Spleen (tissue), 11 donors: ENCODE results near the gene PIGS. TPM values are rescaled to one million over a fixed set of nuclear protein-coding genes. Genes with fewer than 3 reads are reported as not detected.

ENCODE experiments used
- DNase-seq: peaks from one replicate; pipeline ENCODE4 v3.0.0-alpha.2; 2020
- H3K27ac ChIP-seq, 8 donors: fragments of 200-600 bp; sonication (generic) in 7 of 8; 1 replicate in 4 of 8; 2 replicates in 4 of 8; pipeline versions ENCODE4 v1.5.0 to v1.8.0; 2016 to 2021; ENCODE audit warnings: inconsistent platforms in 4 of 8, mild to moderate bottlenecking in 4 of 8, moderate library complexity in 1 of 8
- H3K27me3 ChIP-seq, 7 donors: fragments of 200-600 bp; sonication (generic) in 6 of 7; replicated peaks in 1 of 7; 1 replicate in 4 of 7; 2 replicates in 3 of 7; pipeline versions ENCODE4 v1.5.0 to v1.8.0; 2016 to 2021; ENCODE audit warnings: inconsistent platforms in 3 of 7, mild to moderate bottlenecking in 1 of 7
- H3K36me3 ChIP-seq, 6 donors: fragments of 200-600 bp; sonication (generic) in 5 of 6; 1 replicate in 4 of 6; 2 replicates in 2 of 6; pipeline versions ENCODE4 v1.5.0 to v1.8.0; 2016 to 2021; ENCODE audit warnings: inconsistent platforms in 2 of 6
- H3K4me1 ChIP-seq, 6 donors: fragments of 200-600 bp; sonication (generic) in 5 of 6; 1 replicate in 3 of 6; 2 replicates in 3 of 6; pipeline versions ENCODE4 v1.5.0 to v1.8.0; 2016 to 2021; ENCODE audit warnings: inconsistent platforms in 3 of 6
- H3K4me3 ChIP-seq, 8 donors: fragments of 200-600 bp; sonication (generic) in 7 of 8; 1 replicate in 4 of 8; 2 replicates in 4 of 8; pipeline versions ENCODE4 v1.5.0 to v1.8.0; 2016 to 2021; ENCODE audit warnings: inconsistent platforms in 4 of 8, mild to moderate bottlenecking in 4 of 8, moderate library complexity in 2 of 8
- H3K9me3 ChIP-seq, 8 donors: fragments of 200-600 bp; sonication (generic) in 7 of 8; 1 replicate in 4 of 8; 2 replicates in 4 of 8; pipeline versions ENCODE4 v1.5.0 to v1.8.0; 2016 to 2021; ENCODE audit warnings: inconsistent platforms in 4 of 8
- POLR2A ChIP-seq, 3 donors: fragments of 450-650 bp; IDR thresholded peaks; one replicate each; pipeline ENCODE4 v1.5.1; 2017; ENCODE audit warnings: antibody characterized with exemption in 3 of 3, mild to moderate bottlenecking in 1 of 3
- POLR2AphosphoS5 ChIP-seq, 3 donors: sonication (generic); formaldehyde crosslinking; IDR thresholded peaks; one replicate each; pipeline ENCODE4 v1.5.1; 2017; ENCODE audit warnings: antibody characterized with exemption in 3 of 3
- WGBS, 5 donors: extraction: QIAGEN DNeasy Blood & Tissue Kit in 3 of 5; methylation state at CpG; one replicate each; pipeline versions ENCODE4 v1.1.5 to v1.1.7; 2013 to 2018; 5-methylcytosine and 5-hydroxymethylcytosine counted together
- intact Hi-C: fragments of 100-400 bp; cut with DNase I; formaldehyde crosslinking; loops from one replicate; pipeline ENCODE4 v1.15.0; 2023; ENCODE audit warnings: low total_unique reads
- polyA plus RNA-seq, 3 donors: library from polyadenylated mRNA; stranded (reverse); fragments of 200-250 nt; gene quantifications; one replicate each; pipeline ENCODE4 v1.2.1, GENCODE V29; 2013
- total RNA-seq, 7 donors: library from RNA; depleted of rRNA in 3 of 7; stranded (reverse); fragments of >200 nt in 3 of 7; fragmentation: NEBNext Ultra II Directional in 4 of 7; extraction: Animal tissue kit (Norgen Biotek cat#: 25700) in 4 of 7; gene quantifications; one replicate each; pipeline versions ENCODE4 v1.1.0 to v1.2.1, GENCODE V29; 2016 to 2021
- TF ChIP-seq, protein P1 (sequence below), 11 experiments: fragments of 200-600 bp in 7 of 11; fragments of 450-650 bp in 4 of 11; sonication (generic) in 4 of 11; IDR thresholded peaks in 8 of 11; conservative IDR thresholded peaks in 3 of 11; 1 replicate in 7 of 11; 2 replicates in 4 of 11; pipeline versions ENCODE4 v1.4.0 to v1.8.0; 2016 to 2021; ENCODE audit warnings: antibody characterized with exemption in 11 of 11, inconsistent platforms in 4 of 11, mild to moderate bottlenecking in 1 of 11
- donor health status: healthy with polysubstance abuse.
- donor health status: DM: no; HTN: no; CAD: no; lungs with moderate emphysema.
- donor health status: DM: no; HTN: no; CAD: no.
- donor health status: Bipolar disorder and iron deficiency.
- donor health status: healthy.
- donor health status: DM: no; HTN: no; CAD: no.
- donor health status: DM: yes; HTN: yes; CAD: no.

The PIGS gene
- total and polyA plus RNA-seq, 10 donors, result 13.3 to 77.6 (median 50.0) TPM

DNA sequence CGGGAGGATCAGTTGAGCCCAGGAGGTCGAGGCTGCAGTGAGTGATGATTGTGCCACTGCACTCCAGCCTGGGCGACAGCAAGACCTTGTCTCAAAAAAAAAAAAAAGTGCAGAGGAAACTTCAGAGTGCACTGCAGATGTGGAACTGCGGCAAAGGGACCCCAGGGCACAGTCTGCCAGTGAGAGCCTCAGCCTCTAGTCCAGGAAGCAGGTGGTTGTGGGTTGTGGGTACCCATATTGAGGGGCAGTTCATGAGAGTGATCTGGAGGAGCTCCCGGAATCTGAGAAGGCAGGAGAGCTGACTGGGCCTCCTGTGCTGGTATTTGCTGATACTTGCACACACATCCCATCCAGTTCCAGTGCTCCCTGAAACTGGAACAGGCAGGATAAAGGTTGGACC, 52.1 kb downstream of the PIGS start:
- Histone ChIP-seq H3K27me3 (no peaks in the 10 kb centered on the region), H3K9me3 (no peaks in the 10 kb centered on the region), H3K36me3 (no peaks in the 10 kb centered on the region), H3K4me1 (peaks cover 0 to 9% (median 2%) of the 10 kb centered on the region in 6 donors), H3K27ac (no peak overlapping the region), H3K4me3 (no peak overlapping the region)
- TF ChIP-seq, protein P1, sequence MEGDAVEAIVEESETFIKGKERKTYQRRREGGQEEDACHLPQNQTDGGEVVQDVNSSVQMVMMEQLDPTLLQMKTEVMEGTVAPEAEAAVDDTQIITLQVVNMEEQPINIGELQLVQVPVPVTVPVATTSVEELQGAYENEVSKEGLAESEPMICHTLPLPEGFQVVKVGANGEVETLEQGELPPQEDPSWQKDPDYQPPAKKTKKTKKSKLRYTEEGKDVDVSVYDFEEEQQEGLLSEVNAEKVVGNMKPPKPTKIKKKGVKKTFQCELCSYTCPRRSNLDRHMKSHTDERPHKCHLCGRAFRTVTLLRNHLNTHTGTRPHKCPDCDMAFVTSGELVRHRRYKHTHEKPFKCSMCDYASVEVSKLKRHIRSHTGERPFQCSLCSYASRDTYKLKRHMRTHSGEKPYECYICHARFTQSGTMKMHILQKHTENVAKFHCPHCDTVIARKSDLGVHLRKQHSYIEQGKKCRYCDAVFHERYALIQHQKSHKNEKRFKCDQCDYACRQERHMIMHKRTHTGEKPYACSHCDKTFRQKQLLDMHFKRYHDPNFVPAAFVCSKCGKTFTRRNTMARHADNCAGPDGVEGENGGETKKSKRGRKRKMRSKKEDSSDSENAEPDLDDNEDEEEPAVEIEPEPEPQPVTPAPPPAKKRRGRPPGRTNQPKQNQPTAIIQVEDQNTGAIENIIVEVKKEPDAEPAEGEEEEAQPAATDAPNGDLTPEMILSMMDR (IDR thresholded peaks at IDR 0.05 in 8 of 11, conservative IDR thresholded peaks at IDR 0.05 in 3 of 11), result no peak
- TF ChIP-seq POLR2AphosphoS5 (IDR thresholded peaks at IDR 0.05), result no peak
- no peak for TF ChIP-seq POLR2A (IDR thresholded peaks at IDR 0.05)
- WGBS, 5 donors, result 22 to 39% (median 25%) methylated on average over 5 of the region's 5 CpGs
- DNase-seq, result no peak
- intact Hi-C loops, result no loop called here

DNA sequence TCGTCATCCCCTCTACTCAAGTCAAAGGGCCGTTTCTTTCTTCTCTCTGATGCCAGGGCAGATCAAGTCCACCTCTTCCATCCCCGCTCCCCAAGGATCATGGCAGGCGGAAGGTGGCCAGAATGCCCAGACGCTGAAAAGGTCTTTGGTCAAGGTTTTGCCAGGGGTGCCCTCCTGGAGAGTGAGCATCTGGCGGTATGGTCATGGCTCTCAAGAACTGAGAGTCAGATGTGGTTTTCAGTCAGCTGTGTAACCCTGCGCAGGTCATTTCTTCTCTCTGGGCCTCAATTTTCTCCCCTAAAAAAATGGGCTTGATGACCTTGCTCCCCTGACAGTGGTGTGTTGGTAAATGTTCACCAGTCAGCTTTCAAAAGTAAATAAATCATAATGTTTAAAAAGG, 52.7 kb downstream of the PIGS start:
- WGBS, 5 donors, result 71 to 87% (median 77%) methylated on average over 7 of the region's 7 CpGs
- no peak for TF ChIP-seq POLR2AphosphoS5 (IDR thresholded peaks at IDR 0.05)
- no peak for TF ChIP-seq POLR2A (IDR thresholded peaks at IDR 0.05)
- TF ChIP-seq, protein P1 (IDR thresholded peaks at IDR 0.05 in 8 of 11, conservative IDR thresholded peaks at IDR 0.05 in 3 of 11), result no peak
- peaks cover 0 to 4% (median 0%) of the 10 kb centered on the region in 7 donors for H3K27me3 ChIP-seq
- no peak for DNase-seq
- intact Hi-C loops, result no loop called here
- H3K27ac ChIP-seq, result no peak overlapping the region
- H3K36me3 ChIP-seq, result no peaks in the 10 kb centered on the region
- H3K4me1 ChIP-seq, result peaks cover 0 to 9% (median 2%) of the 10 kb centered on the region in 6 donors
- no peak overlapping the region for H3K4me3 ChIP-seq
- H3K9me3 ChIP-seq, result no peaks in the 10 kb centered on the region

DNA sequence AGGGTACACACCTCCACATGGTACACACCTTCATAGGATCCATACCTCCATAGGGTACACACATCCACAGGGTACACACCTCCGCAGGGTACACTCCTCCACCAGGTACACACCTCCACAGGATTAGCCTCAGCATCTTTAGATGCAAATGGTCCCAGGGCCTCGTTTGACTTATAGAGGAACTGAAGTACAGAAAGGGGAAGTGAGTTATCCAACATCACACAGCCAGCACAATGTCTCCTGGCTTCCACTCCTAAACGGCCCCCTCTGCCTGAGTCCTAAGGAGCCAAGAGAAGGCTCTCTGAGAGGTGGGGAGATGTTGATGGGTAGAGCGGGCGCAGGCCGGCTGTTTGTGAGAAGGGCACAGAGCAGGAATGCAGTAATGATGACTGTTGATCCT, 53.2 kb downstream of the PIGS start:
- H3K27me3 ChIP-seq, result peaks cover 0 to 7% (median 0%) of the 10 kb centered on the region in 7 donors
- 51 to 57% (median 54%) methylated on average over 6 of the region's 6 CpGs for WGBS, 5 donors
- H3K36me3 ChIP-seq, result no peaks in the 10 kb centered on the region
- intact Hi-C loops, result no loop called here
- DNase-seq, result no peak
- H3K27ac ChIP-seq, result no peak overlapping the region
- no peak for TF ChIP-seq POLR2AphosphoS5 (IDR thresholded peaks at IDR 0.05)
- TF ChIP-seq, protein P1 (IDR thresholded peaks at IDR 0.05 in 8 of 11, conservative IDR thresholded peaks at IDR 0.05 in 3 of 11), result no peak
- no peak for TF ChIP-seq POLR2A (IDR thresholded peaks at IDR 0.05)
- no peak overlapping the region for H3K4me3 ChIP-seq
- H3K9me3 ChIP-seq, result no peaks in the 10 kb centered on the region
- peaks cover 0 to 9% (median 2%) of the 10 kb centered on the region in 6 donors for H3K4me1 ChIP-seq

DNA sequence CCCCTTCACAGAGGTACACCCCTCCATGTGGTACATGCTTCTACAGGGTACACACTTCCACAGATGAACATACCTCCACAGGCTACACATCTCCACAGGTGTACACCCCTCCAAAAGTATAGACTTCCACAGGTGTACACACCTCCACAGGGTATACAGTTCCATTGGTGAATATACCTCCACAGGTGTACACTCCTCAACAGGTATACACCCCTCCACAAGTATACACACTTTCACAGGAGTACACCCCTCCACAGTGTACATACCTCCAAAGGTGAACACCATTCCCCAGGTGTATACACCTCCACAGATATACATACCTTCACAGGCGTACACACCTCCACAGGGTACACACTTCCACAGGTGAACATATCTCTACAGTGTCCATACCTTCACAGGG, 55.8 kb downstream of the PIGS start:
- 83 to 100% (median 97%) methylated on average over 1 of the region's 1 CpG for WGBS, 5 donors
- peaks cover 0 to 9% (median 2%) of the 10 kb centered on the region in 6 donors for H3K4me1 ChIP-seq
- intact Hi-C loops, result no loop called here
- H3K36me3 ChIP-seq, result no peaks in the 10 kb centered on the region
- H3K4me3 ChIP-seq, result no peak overlapping the region
- peaks cover 0 to 15% (median 4%) of the 10 kb centered on the region in 7 donors for H3K27me3 ChIP-seq
- H3K9me3 ChIP-seq, result no peaks in the 10 kb centered on the region
- no peak for DNase-seq
- no peak for TF ChIP-seq POLR2A (IDR thresholded peaks at IDR 0.05)
- TF ChIP-seq, protein P1 (IDR thresholded peaks at IDR 0.05 in 8 of 11, conservative IDR thresholded peaks at IDR 0.05 in 3 of 11), result no peak
- TF ChIP-seq POLR2AphosphoS5 (IDR thresholded peaks at IDR 0.05), result no peak
- H3K27ac ChIP-seq, result no peak overlapping the region
